Stimulated activated CD4-positive, alpha-beta T cell treated with anti-CD3 and anti-CD28 coated beads, Interleukin-1b, Interleukin-23, amount 100 ng/mL, for 48 hours (primary cell): ENCODE measurements around the gene LMLN.
"Not testable (repeated sequence)": the region's sequence is repeated elsewhere in the genome, so short reads cannot be mapped to it uniquely, and the experiment has no call there.

Source experiments
- DNase-seq: peaks from one replicate; pipeline ENCODE4 v3.0.0-alpha.2; 2020

LMLN gene

GRCh38 chr3:197958346-197958745, 1.7 kb upstream of the LMLN start:
- DNase-seq: no peak

GRCh38 chr3:197958848-197959247, 1.2 kb upstream of the LMLN start:
- not testable (repeated sequence) for DNase-seq

DNA sequence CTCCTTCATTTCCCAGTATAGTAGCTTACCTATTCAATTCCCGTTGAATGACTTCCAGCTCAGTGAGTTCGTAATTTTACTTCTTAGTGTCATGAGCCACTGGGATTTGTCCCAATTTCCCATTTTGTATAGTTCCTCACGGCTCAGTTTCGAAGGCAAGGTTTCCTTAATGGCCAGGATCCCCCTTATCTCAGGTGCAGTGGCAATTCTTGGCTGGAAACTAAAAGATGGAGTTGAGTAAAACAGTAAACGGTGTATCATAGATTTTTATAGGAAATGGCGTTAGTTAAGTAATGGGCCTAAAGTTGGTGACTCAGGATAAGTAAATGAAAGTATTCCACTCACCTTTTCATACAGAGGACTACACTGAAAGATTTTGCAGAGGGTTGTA, 522 bp upstream of the LMLN start:
- no peak for DNase-seq

- peak; percentile 76 for DNase-seq
Observed at GRCh38 chr3:197960694-197961581, 921 bp downstream of the LMLN start.

DNA sequence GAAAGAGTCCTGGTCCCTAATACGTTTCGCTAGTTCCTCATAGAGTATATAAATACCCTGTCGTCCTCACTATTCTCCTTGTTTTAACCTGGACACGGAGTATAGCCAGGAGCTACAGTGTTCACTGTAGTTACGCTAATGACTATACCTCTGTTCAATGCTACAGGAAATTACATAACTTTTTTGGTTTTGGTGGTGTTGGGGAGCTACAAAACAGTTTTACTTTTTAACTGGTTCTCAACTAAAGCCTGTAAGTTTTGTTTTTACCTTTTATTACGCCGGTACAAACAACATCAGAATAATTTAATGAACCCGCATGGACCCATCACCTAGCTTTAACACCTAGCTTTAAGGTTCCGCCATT, 1.5 kb downstream of the LMLN start:
- no peak for DNase-seq

DNA sequence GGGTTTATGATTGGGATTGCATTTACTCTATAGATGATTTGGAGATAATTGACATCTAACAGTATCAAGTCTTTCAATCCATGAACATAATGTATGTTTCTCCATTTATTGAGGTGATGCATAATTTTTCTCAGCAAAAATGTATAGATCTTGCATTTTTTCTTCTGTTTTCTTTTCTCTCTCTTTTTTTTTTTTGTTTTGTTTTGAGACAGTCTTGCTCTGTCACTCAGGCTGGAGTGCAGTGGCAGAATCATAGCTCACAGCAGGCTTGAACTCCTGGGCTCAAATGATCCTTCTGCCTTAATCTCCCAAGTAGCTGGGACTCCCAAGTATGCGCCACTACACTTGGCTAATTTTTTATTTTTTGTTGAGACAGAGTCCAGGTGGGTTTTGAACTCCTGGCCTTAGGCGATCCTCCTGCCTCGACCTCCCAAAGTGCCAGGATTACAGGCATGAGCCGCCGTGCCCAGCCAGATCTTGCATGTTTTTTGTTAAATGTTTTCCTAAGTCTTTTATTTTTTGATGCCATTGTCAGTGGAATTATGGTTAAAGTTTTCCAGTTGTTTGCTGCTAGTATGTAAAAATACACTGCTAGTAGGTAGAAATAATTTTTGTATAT, 3.1 kb downstream of the LMLN start:
- no peak for DNase-seq

GRCh38 chr3:197967337-197967989, 7.4 kb downstream of the LMLN start:
- not testable (repeated sequence) for DNase-seq

DNA sequence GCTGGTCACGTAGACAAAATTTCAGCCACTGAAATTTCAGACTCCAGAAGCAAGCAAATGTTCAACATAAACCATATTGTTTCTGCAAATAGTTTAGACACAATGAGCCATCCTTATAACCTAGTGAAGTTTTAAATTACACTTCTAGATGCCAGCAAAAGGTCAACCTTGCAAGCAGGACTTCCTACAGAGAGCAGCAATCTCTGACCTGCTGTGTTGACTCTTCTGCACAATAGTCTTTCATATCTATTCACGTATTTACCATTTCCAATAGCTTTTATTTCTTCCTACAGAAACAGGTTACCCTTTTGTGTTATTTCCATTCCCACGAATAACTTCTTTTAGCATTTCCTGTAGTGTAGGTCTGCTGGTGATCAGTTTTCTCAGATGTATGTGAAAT, 10.6 kb downstream of the LMLN start:
- no peak for DNase-seq

DNA sequence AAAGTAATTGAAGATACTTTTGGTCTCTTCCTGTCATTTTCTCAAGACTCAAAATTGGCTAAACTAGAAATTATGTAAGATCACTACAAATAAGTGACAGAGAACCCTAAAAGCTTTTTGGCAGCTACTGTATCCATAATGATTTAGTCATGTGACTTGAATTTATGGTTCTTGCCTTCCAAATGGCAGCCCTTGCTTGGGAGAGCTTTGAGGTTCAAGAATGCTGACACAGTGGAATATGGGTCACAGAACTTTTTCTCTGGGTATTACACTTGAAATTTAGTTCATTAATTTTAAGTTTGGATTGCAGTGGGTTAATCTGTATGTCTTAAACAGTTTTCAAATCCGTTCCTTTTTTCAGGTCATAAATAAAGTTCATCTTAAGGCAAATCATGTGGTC, 14.0 kb downstream of the LMLN start:
- DNase-seq: no peak

GRCh38 chr3:197975311-197975710, 15.3 kb downstream of the LMLN start:
- DNase-seq: no peak

DNA sequence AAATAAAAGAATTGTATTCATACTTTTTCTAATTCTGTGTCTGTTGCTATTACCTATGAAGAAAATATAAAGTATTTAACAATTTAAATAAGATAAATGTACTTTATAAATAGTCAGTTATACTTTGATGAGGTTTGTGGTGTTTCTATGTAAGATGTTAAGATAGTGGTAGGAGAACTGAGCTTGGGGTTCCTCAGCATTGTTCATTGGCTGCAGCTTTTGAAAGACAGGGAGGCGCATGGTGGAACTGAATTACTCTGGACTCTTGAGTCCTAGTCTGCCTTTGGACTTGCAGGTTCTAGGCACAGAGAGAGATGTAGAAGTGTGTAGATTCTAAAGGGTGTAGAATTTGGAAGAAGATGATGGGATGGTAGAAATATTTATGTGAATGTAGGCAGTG, 23.1 kb downstream of the LMLN start:
- DNase-seq: no peak

DNA sequence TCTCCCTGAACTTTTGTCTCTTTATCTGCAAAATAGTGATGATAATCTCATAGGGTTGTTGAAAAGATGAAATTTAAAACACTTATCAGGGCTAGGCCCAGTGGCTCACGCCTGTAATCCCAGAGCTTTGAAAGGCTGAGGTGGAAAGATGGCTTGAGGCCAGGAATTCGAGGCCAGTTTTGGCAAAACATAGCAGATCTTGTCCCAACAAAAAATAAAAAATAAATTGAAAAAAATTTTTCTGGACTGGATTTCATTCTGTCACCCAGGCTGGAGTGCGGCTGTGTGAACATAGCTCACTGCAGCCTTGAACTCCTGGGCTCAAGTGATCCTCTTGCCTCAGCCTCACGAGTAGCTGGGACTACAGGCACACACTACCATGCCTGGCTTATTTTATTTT, 29.6 kb downstream of the LMLN start:
- no peak for DNase-seq

DNA sequence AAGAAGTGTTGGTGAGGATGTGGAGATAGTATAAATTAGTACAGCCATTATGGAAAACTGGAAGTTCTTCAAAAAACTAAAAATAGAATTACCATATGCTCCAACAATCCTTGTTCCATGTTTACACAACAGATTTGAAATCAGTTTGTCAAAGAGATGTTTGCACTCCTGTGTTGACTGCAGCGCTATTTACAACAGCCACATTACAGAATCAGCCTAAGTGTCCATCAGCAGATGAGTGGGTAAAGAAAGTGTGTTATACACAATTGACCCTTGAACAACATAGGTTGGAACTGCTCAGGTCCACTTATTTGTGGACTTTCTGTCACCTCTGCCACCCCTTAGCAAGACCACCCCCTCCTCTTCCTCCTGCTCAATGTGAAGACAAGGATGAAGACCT, 34.7 kb downstream of the LMLN start:
- DNase-seq: no peak

DNA sequence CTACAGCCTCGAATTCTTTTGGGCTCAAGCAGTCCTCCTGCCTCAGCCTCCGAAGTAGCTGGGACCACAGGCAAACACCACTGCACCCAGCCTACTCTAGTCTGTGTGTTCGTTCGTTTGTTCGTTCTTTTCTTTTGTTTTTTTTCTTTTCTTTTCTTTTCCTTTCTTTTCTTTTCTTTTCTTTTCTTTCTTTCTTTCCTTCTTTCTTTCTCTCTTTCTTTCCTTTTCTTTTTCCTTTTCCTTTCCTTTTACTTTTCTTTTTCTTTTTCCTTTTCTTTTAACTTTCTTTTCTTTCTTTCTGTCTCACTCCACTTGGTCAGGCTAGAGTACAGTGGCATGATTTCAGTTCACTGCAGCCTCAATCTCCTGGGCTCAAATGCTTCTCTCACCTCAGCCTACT, 36.8 kb downstream of the LMLN start:
- DNase-seq: no peak

- DNase-seq: no peak
Observed at GRCh38 chr3:197997936-197998335, 37.9 kb downstream of the LMLN start.

GRCh38 chr3:198017090-198017489, 57.1 kb downstream of the LMLN start:
- no peak for DNase-seq

DNA sequence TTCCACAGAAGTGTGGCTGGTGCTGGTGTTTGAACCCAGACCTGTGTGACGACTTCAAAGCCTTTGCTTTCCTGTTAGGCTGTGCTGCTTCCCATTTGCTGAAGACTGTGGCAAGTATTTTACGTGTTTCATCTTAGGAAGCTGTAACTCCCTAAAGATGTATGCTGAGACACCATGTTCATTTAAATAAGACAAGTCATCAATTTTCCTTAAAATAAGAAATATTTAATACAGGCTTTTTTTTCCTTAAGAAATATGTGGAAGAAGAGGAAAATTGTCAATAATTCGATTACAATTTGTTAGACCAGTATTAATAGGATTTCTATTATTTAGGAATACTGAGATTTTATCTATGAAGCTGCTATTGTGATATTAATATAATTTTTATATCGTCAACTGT, 58.4 kb downstream of the LMLN start:
- no peak for DNase-seq

DNA sequence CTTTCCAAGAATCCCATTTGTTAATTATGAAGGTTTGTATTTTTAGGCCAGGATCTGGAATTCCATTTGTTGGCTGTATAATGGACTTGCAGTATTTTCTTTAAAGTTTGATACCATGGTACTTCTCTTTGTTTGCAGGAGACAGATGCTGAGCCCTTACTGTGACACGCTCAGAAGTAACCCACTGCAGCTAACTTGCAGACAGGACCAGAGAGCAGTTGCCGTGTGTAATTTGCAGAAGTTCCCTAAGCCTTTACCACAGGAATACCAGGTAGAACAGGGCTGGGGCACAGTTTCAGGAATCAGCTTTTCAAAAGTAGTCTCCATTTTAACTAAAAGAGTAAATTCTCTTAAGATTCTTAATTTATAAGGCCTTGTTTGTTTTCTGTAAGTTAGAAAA, 59.1 kb downstream of the LMLN start:
- no peak for DNase-seq

GRCh38 chr3:198021320-198021719, 61.3 kb downstream of the LMLN start:
- DNase-seq: no peak

DNA sequence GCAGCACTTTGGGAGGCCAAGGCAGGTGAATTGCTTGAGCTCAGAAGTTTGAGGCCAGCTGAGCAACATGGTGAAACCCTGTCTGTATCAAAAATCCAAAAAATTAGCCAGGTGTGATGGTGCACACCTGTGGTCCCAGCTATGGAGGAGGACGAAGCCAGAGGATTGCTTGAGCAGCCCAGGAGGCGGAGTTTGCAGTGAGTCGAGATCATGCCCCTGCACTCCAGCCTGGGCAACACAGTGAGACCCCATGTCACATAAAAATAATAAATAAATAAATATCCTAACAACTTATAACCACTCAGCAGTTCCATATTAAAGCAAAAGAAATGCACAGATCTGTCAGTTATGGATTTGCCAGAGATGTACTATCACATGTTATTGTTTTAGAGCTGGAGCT, 62.6 kb downstream of the LMLN start:
- no peak for DNase-seq

GRCh38 chr3:198025644-198026043, 65.6 kb downstream of the LMLN start:
- no peak for DNase-seq

GRCh38 chr3:198026620-198027019, 66.6 kb downstream of the LMLN start:
- no peak for DNase-seq

DNA sequence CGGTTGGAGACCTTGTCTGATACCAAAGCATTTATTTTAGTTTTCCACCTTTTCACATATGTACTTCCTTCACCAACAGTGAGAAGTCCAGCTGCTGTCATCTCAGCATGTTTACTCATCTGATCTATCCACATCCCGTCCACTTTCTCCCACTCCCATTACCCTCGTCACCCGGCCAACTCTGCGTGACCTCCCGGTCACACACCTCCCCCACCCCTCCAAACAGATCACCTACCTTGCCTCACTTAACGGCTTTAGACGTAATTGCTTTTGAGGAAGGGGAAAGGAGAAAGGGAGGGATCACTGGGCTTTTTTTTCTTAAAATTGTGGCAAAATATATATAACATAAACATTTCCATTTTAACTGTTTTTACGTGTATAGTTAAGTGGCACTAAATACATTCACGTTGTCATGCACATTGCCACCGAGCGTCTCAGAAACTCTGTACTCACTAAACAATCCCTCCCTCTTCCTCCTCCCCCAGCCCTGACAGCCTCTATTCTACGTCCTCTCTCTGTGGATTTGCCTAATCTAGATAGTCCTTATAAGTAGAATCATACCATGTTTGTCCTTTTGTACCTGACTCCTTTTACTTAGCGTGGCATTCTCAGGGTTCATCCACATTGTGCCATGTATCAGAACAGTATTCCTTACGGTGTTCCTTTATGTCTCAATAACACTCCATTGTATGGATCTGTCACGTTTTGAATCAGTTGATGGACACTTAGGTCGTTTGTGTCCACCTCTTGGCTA, 67.2 kb downstream of the LMLN start:
- DNase-seq: no peak
